ENCODE results near the gene RTEL1.
A peak's percentile ranks its signal among the peaks of the same experiment; 100 is the strongest.

RTEL1 gene

GRCh38 chr20:63731410-63731809, 73.3 kb downstream of the RTEL1 start:
- DNase-seq = no peak

GRCh38 chr20:63732118-63733095, 74.3 kb downstream of the RTEL1 start:
- no peak for DNase-seq

DNA sequence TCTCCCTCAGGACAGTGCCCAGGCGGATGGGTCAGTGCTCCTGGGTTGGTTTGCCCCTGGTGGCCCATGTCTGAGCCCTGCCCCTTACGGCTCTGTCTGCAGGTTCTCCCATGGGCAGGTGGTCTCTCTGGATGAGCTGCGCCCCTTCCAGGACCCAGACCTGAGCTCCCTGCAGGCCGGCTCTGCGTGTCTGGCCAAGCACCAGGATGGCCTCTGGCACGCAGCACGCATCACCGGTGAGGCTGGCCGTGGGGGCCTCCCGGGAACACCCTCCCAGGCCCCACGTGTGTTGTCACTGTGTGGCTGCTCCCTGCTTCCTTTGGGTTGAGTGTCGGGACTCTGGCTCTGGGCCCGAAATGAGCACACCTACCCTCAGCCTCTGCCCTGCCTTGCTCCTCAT, 75.0 kb downstream of the RTEL1 start:
- DNase-seq = no peak

GRCh38 chr20:63733579-63734081, 75.5 kb downstream of the RTEL1 start:
- DNase-seq = no peak

DNA sequence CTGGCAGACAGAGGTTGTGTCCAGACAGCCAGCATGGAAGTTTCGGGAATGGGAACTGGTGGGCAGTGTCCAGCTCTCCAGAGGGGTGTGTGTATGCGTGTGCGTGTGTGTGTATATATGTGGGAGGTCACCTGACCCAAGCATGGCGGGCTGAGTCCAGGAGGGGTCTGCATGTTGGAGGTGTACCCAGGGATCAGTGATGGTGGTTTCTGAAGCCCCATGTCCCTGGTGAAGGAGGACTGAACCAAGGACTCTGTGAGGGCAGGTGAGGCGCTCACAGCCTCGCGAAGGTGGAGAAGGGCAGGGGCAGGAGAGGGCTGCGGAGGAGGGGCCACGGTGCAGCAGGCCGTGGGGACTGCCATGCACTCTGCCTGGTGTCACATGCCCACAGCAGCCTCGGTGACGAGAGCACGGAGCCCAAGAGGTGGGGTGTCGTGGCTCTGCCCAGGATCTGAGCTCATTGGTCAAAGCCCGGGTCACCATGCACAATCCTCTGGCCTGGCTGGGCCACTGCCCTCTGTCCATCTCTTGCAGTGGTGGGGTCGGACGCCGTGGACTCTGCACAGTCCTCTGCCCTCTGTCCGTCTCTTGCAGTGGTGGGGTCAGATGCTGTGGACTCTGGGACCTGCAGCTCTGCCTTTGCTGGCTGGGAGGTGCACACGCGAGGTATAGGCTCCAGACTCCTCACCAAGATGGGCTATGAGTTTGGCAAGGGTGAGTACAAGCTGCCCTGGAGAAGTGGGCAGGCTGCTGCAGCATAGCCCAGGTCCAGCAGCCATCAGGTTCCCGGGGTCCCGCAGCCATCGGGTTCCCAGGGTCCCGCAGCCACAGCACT, 76.2 kb downstream of the RTEL1 start:
- no peak for DNase-seq

DNA sequence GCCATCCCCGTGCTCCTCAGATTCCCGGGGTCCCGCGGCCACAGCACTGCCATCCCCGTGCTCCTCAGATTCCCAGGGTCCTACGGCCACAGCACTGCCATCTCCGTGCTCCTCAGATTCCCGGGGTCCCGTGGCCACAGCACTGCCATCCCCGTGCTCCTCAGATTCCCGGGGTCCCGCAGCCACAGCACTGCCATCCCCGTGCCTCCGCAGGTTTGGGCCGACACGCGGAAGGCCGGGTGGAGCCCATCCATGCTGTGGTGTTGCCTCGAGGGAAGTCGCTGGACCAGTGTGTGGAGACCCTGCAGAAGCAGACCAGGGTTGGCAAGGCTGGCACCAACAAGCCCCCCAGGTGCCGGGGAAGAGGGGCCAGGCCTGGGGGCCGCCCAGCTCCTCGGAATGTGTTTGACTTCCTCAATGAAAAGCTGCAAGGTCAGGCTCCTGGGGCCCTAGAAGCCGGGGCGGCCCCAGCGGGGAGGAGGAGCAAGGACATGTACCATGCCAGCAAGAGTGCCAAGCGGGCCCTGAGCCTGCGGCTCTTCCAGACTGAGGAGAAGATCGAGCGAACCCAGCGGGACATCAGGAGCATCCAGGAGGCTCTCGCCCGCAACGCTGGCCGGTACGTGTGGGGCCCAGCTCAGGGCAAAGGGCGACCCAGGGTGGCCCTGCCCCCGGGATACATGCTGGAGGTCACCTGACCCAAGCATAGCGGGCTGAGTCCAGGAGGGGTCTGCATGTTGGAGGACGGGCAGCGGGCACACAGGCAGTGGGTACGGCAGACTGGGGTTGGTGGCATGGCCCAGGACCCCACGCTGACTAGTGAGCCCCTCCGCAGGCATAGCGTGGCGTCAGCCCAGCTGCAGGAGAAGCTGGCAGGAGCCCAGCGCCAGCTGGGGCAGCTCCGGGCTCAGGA, 77.1 kb downstream of the RTEL1 start:
- DNase-seq = no peak

DNA sequence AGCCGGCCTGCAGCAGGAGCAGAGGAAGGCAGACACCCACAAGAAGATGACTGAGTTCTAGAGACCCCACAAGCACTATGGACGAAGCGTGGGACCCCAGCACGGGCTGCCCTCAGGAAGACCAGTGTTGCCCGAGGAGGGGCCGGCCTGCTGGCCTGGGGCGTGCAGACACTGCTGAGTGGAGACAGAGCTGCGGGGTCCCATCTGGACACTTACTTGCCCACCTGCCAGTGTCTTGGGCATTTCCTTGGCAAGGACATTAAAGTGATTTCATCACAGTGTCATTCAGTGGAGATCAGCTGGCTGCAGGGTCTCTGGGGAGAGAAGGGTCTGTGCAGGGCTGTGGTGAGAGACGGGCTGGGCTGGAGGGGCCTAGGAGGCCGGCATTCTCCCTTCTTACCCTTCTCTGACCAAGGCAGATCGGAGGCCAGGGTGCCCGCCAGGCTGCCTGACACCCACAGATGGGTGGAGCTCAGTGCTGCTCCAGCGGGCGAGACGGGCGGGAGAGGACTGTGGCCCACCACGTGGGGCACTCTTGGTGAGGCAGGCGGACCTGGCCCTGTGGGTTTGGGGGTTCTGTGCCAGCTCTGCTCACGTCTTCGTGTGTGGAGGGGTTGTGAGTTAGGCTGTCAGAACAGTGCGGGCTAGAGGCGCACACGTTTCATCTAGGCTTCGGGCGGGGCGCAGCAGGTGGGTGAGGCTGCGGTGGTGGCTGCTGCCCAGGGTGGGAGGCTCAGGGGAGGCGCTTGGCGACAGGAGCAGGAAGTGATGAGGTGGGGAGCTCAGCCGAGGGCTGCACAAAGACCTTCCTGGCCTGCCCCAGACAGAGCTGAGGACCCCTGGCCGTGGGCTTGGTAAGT, 78.0 kb downstream of the RTEL1 start, which contains the start of gene LIME1:
TSS of gene LIME1 (plus strand) at position 806 of the 860 bp plus-strand sequence. CDS start 886 bp downstream, outside the sequence.
- DNase-seq = peak; percentile 62

DNA sequence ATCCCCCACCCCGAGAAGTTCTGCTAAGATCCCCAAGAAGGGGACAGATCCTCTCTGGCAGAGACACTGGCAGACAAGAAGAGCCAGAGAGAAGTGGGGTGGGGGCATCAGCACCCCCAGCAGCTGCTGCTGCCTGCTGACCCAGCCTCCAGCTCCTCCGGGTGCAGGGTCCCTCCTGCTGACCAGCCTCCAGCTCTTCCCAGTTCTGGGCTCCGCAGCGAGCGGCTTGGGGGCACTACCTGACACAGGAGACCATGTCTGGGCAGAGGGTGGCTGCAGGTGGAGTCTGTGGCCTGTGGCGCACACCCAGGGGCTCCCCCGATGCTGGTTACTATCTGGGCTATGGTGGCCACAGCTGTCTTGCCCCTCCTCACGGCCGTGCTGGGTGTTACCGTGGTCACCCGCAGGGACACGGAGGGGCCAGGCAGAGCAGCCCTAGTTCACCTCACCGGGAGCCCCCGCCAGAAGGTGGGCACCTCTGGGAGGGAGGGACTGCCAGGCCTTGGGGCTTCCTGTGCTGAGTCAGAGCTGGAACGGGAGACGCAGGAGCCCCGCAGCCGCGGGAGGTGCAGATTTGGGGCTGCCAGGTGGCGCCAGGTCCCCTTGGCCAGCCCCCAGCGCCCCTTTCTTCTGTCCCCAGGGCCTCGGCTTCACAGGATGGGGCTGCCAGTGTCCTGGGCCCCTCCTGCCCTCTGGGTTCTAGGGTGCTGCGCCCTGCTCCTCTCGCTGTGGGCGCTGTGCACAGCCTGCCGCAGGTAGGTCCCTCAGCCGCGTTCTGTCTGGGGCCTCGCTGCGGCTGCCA, 79.0 kb downstream of the RTEL1 start:
- peak; percentile 43 for DNase-seq

GRCh38 chr20:63737695-63737944, 79.5 kb downstream of the RTEL1 start:
- no peak for DNase-seq

- no peak for DNase-seq
Observed at GRCh38 chr20:63737945-63738686, 80.0 kb downstream of the RTEL1 start.

DNA sequence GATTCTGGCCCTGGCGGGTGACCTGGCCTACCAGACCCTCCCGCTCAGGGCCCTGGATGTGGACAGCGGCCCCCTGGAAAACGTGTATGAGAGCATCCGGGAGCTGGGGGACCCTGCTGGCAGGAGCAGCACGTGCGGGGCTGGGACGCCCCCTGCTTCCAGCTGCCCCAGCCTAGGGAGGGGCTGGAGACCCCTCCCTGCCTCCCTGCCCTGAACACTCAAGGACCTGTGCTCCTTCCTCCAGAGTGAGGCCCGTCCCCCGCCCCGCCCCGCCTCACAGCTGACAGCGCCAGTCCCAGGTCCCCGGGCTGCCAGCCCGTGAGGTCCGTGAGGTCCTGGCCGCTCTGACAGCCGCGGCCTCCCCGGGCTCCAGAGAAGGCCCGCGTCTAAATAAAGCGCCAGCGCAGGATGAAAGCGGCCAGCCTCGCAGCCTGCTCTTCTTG, 80.6 kb downstream of the RTEL1 start:
- DNase-seq = no peak

- peak; percentile 54 for DNase-seq
Observed at GRCh38 chr20:63739130-63740069, 81.3 kb downstream of the RTEL1 start, which contains the start of gene SLC2A4RG. Gene SLC2A4RG, plus strand, starts transcription at chr20:63739776. Its CDS starts 137 bp downstream, at chr20:63739913.

DNA sequence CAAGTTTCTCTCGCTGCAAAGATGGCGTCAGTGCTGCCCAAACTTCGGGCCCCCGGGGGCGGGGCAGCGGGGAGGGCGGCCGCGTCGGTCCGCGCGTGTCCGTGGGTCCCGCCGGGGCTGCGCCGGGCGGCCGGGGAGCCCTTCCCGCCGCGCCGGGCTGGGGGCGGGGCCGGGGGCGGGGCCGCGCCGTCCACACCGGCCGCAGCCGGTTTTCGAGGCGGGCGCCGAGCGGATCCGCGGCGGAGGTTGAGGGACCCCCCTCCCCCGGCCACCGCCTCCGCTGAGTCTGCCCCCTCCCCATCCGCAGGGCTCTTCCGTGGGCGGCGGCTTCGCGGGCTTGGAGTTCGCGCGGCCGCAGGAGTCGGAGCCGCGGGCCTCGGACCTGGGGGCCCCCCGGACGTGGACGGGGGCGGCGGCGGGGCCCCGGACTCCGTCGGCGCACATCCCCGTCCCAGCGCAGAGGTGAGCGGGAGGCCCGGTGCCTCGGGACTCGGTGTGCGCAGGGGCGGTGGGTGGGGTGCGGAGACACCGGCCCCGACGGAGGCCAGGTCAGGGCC, 82.0 kb downstream of the RTEL1 start:
- DNase-seq = no peak

DNA sequence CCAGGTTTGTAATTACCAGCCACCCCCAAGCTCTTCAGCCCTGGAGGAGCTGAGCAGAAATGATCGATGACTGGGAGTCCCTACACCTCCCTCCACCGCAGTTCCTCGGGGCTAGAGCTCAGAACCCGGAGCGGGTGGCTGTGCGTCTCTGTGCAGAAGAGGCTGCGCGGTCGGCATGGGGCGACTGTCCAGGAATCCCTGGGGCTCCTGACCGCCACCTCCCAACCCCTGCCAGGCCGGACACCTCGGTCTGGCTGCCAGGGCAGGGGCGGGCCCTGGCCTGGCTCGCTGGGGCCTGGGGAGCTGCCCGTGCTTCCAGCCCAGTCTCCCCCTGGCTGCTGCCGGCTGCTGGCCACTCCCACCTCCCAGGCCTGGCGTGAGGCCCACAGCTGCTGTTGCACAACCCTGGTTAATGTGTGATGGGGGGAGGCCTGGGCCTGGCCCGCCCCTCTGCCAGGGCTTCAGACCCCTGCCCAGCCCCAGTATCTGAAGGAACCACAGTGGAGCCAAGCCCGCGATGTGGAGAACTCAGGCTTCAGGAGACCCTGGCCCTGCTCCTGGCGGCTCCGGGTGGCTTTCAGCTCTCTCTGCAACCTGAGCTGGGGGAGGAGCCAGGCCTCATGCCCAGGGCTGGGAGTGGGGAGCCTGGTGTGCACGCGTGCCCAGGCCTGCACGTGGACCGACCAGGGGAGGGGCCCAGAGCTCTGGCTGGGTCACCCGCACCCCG, 82.7 kb downstream of the RTEL1 start:
- DNase-seq = no peak

DNA sequence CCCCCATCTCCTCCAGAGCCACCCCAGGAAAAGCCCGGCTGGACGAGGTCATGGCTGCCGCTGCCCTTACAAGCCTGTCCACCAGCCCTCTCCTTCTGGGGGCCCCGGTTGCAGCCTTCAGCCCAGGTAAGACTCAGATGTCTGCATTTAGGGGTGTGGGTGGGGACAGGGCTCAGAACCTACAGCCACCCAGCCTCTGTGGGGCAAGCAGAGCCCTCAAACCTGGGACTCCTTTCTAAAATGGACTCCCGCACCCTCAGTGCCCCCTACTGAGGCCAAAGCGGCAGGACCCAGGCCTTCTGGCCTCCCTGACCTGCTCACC, 83.2 kb downstream of the RTEL1 start:
- DNase-seq = no peak

DNA sequence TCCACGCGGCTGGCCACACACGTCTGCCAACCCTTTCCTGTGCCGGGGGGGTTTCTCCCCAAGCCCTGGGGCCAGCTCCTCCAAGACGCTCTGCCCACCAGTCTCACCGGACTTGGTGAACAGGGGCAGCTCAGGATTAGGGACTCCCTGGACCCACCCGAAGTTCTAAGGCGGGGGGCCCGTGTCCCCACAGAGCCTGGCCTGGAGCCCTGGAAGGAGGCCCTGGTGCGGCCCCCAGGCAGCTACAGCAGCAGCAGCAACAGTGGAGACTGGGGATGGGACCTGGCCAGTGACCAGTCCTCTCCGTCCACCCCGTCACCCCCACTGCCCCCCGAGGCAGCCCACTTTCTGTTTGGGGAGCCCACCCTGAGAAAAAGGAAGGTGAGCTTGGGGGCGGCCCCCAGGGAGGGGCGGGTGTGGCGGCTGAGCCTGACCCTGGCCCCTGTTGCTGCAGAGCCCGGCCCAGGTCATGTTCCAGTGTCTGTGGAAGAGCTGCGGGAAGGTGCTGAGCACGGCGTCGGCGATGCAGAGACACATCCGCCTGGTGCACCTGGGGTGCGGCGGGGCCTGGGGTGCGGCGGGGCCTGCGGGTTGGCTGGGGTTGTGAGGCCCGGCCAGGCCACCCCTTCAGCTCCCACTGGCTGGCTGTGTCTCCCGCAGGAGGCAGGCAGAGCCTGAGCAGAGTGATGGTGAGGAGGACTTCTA, 83.7 kb downstream of the RTEL1 start:
- no peak for DNase-seq

Measured in activated CD4-positive, alpha-beta T cell treated with anti-CD3 and anti-CD28 coated beads for 1 hour (primary cell).